ENCODE data around the gene COL12A1. TPM values are rescaled to one million over a fixed set of nuclear protein-coding genes. Genes with fewer than 3 reads are reported as not detected.

Gene COL12A1
- total RNA-seq, 4 donors from 2014 or later = 125 to 589 (median 192) TPM

- no peak for ATAC-seq (ENCODE audit: low FRiP score)
- TF ChIP-seq CTCF (IDR thresholded peaks at IDR 0.05) = no peak
Observed at GRCh38 chr6:75178757-75179156, 27.1 kb downstream of the COL12A1 start.

GRCh38 chr6:75176076-75176582 is 29.7 kb downstream of the COL12A1 start:
- no peak for DNase-seq (ENCODE audit: low spot score)
- TF ChIP-seq CTCF (IDR thresholded peaks at IDR 0.05) = no peak
- ATAC-seq (ENCODE audit: low FRiP score) = no peak

More at GRCh38 chr6:75178757-75179156, 27.1 kb downstream of the COL12A1 start:
- no peak for DNase-seq (ENCODE audit: low spot score)

GRCh38 chr6:75171986-75172385 is 33.9 kb downstream of the COL12A1 start:
- ATAC-seq (ENCODE audit: low FRiP score) (no peak), DNase-seq (ENCODE audit: low spot score) (no peak)
- TF ChIP-seq CTCF (IDR thresholded peaks at IDR 0.05) = no peak

GRCh38 chr6:75171567-75171966 is 34.3 kb downstream of the COL12A1 start:
- TF ChIP-seq CTCF (IDR thresholded peaks at IDR 0.05) = no peak
- ATAC-seq (ENCODE audit: low FRiP score) = no peak
- DNase-seq (ENCODE audit: low spot score) = no peak

- no peak for DNase-seq (ENCODE audit: low spot score)
- no peak for ATAC-seq (ENCODE audit: low FRiP score)
- TF ChIP-seq CTCF (IDR thresholded peaks at IDR 0.05) = no peak
Observed at GRCh38 chr6:75170691-75171560, 34.9 kb downstream of the COL12A1 start.

GRCh38 chr6:75169689-75170586 is 35.9 kb downstream of the COL12A1 start:
- no peak for TF ChIP-seq CTCF (IDR thresholded peaks at IDR 0.05)
- no peak for ATAC-seq (ENCODE audit: low FRiP score)
- no peak for DNase-seq (ENCODE audit: low spot score)

All from omental fat pad (tissue), 4 donors.